ENCODE measurements around the gene RNF227. TPM values are rescaled to one million over a fixed set of nuclear protein-coding genes. Genes with fewer than 3 reads are reported as not detected.

Gene RNF227
- total RNA-seq, 6 experiments from 2014 or later, result 2.2 to 3.6 (median 3.1) TPM

DNA sequence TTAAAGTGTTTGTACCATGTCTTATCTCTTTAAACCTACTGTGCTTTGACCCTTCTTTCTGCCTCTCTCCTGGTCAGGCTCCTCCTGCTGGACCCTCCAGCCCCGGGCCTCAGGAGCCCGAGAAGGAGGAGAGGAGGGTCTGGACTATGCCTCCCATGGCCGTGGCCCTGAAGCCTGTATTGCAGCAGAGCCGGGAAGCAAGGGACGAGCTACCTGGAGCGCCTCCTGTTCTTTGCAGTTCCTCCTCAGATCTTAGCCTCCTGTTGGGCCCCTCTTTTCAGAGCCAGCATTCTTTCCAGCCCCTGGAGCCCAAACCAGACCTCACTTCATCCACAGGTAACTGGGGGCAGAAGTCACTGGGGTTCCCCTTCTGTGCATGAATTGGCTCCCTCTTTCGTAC, 29.6 kb upstream of the RNF227 start:
- no peak for DNase-seq
- no peaks in the 10 kb centered on the region for H3K9me3 Mint-ChIP-seq
- no peaks in the 10 kb centered on the region for H3K4me1 Mint-ChIP-seq (ENCODE audit: low read depth)
- H3K27me3 Mint-ChIP-seq (ENCODE audit: insufficient read depth), result peaks cover 1% of the 10 kb centered on the region; the same call in 1 of the 2 replicates
- TF ChIP-seq, protein P1, sequence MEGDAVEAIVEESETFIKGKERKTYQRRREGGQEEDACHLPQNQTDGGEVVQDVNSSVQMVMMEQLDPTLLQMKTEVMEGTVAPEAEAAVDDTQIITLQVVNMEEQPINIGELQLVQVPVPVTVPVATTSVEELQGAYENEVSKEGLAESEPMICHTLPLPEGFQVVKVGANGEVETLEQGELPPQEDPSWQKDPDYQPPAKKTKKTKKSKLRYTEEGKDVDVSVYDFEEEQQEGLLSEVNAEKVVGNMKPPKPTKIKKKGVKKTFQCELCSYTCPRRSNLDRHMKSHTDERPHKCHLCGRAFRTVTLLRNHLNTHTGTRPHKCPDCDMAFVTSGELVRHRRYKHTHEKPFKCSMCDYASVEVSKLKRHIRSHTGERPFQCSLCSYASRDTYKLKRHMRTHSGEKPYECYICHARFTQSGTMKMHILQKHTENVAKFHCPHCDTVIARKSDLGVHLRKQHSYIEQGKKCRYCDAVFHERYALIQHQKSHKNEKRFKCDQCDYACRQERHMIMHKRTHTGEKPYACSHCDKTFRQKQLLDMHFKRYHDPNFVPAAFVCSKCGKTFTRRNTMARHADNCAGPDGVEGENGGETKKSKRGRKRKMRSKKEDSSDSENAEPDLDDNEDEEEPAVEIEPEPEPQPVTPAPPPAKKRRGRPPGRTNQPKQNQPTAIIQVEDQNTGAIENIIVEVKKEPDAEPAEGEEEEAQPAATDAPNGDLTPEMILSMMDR (IDR thresholded peaks at IDR 0.05), result no peak
- no peak overlapping the region for H3K27ac Mint-ChIP-seq
- no peak overlapping the region for H3K4me3 Mint-ChIP-seq
- peaks cover 47% of the 10 kb centered on the region for H3K36me3 Mint-ChIP-seq (ENCODE audit: low read depth)

DNA sequence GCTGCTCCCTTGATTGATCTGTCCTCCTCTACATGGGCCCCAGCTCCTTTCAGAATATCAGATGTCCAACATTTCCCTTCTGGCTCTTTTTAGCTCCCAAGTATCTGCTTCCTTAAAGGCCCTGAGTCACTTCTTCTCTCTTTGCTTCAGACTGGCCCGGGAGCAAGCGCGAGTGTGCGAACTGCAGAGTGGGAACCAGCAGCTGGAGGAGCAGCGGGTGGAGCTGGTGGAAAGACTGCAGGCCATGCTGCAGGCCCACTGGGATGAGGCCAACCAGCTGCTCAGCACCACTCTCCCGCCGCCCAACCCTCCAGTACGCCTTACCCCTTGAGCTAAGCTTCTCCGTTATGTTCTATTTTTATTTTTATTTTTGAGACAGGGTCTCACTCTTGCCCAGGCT, 28.2 kb upstream of the RNF227 start:
- Mint-ChIP-seq H3K9me3 (no peaks in the 10 kb centered on the region), H3K4me3 (no peak overlapping the region), H3K27me3 (ENCODE audit: insufficient read depth) (peaks cover 1% of the 10 kb centered on the region; the same call in 1 of the 2 replicates), H3K36me3 (ENCODE audit: low read depth) (peaks cover 47% of the 10 kb centered on the region), H3K27ac (no peak overlapping the region), H3K4me1 (ENCODE audit: low read depth) (no peaks in the 10 kb centered on the region)
- no peak for DNase-seq
- TF ChIP-seq, protein P1 (IDR thresholded peaks at IDR 0.05), result no peak

DNA sequence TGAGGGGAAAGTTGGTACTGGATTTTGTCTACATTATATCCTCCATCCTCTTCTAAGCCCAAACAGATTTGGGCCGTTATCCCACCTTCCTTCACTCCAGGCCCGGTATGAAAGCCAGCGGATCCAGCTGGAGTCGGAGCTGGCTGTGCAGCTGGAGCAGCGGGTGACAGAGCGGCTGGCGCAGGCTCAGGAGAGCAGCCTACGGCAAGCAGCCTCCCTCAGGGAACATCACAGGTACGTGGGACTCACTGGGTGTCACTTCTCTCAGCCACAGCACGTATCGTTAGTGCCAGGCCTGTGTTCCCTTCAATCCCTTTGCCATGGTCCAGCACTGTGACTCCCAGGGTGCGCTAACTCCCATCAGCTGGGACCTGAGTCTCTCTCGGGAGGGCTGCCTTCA, 27.2 kb upstream of the RNF227 start:
- no peak for DNase-seq
- no peak overlapping the region for H3K4me3 Mint-ChIP-seq
- H3K4me1 Mint-ChIP-seq (ENCODE audit: low read depth), result no peaks in the 10 kb centered on the region
- H3K27ac Mint-ChIP-seq, result no peak overlapping the region
- H3K27me3 Mint-ChIP-seq (ENCODE audit: insufficient read depth), result peaks cover under 1% of the 10 kb centered on the region; the same call in 1 of the 2 replicates
- H3K9me3 Mint-ChIP-seq, result no peaks in the 10 kb centered on the region
- peaks cover 37% of the 10 kb centered on the region for H3K36me3 Mint-ChIP-seq (ENCODE audit: low read depth)
- TF ChIP-seq, protein P1 (IDR thresholded peaks at IDR 0.05), result no peak

DNA sequence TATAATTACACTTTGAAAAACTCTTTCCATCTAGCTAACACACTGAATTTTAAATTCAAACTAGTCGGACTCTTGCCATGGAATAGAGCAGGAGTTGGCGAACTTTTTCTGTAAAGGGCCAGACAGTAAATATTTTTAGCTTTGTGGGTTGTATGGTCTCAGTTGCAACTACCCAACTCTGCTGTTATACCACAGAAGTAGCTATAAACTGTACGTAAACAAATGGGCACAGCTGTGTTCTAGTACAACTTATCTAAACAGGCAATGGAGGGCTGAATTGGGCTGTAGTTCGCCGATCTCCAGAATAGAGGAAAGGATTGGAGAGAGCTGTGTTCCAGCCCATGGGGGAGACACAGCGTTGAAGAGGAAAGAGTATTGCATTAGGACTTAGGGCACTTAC, 24.7 kb upstream of the RNF227 start:
- no peaks in the 10 kb centered on the region for H3K27me3 Mint-ChIP-seq (ENCODE audit: insufficient read depth)
- TF ChIP-seq, protein P1 (IDR thresholded peaks at IDR 0.05), result no peak
- H3K4me3 Mint-ChIP-seq, result no peak overlapping the region
- no peaks in the 10 kb centered on the region for H3K9me3 Mint-ChIP-seq
- H3K27ac Mint-ChIP-seq, result no peak overlapping the region
- no peak for DNase-seq
- peaks cover 41% of the 10 kb centered on the region for H3K36me3 Mint-ChIP-seq (ENCODE audit: low read depth)
- H3K4me1 Mint-ChIP-seq (ENCODE audit: low read depth), result peaks cover 14% of the 10 kb centered on the region

DNA sequence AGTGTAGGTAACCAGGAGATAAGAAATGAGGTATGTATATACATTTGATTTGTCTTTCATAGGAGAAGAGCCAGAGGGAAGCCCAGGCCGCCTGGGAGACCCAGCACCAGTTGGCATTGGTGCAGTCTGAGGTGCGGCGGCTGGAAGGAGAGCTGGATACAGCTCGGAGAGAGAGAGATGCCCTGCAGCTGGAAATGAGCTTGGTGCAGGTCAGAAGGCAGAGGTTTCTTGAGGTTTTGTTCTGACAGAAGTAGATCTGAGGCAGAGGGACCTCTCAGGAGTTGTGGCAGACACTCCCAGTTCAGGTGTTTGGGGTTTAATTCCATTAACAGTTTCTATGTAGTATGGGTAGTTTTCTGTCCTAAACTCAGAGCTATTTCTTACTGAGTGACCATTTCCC, 23.9 kb upstream of the RNF227 start:
- Mint-ChIP-seq H3K27ac (no peak overlapping the region), H3K36me3 (ENCODE audit: low read depth) (peaks cover 40% of the 10 kb centered on the region), H3K27me3 (ENCODE audit: insufficient read depth) (no peaks in the 10 kb centered on the region), H3K4me3 (no peak overlapping the region), H3K4me1 (ENCODE audit: low read depth) (peaks cover 18% of the 10 kb centered on the region), H3K9me3 (no peaks in the 10 kb centered on the region)
- TF ChIP-seq, protein P1 (IDR thresholded peaks at IDR 0.05), result no peak
- no peak for DNase-seq

DNA sequence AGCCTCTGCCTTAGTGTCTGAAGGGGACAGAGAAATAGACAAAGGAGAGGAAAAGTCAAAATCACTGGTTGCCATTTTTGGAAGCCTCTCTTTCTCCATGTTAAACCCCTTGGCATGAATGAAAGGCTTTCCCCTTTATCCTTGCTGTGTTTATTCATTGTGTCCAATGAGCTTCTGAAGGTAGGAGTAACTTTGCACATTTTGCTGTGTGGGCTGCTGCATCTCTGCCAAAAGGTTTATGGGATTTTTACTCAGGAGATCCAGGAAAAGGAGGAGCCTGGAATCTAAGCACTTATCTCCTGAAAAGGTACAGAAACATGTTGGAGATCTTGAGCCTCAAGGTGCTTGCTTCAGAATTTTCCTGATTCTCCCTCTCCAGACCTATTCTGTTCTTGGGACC, 19.8 kb upstream of the RNF227 start:
- no peak overlapping the region; the same call in 1 of the 2 replicates for H3K27ac Mint-ChIP-seq
- no peaks in the 10 kb centered on the region for H3K9me3 Mint-ChIP-seq
- no peak for DNase-seq
- peaks cover 45% of the 10 kb centered on the region for H3K4me1 Mint-ChIP-seq (ENCODE audit: low read depth)
- H3K27me3 Mint-ChIP-seq (ENCODE audit: insufficient read depth), result no peaks in the 10 kb centered on the region
- TF ChIP-seq, protein P1 (IDR thresholded peaks at IDR 0.05), result no peak
- H3K36me3 Mint-ChIP-seq (ENCODE audit: low read depth), result peaks cover 41% of the 10 kb centered on the region
- H3K4me3 Mint-ChIP-seq, result no peak overlapping the region
